Trophoblast cell (in vitro differentiated cells and primary cell): ENCODE data around the gene CD1B.

ENCODE experiments used
- DNase-seq, 2 donors: peaks; one replicate each; pipeline ENCODE4 v3.0.0-alpha.2; 2016
- H2AFZ ChIP-seq: 2 replicates; pipeline ENCODE4 v1.6.1; 2013; ENCODE audit warnings: low read length, moderate library complexity, mild to moderate bottlenecking; ENCODE audit not compliant: insufficient read depth, poor library complexity
- H2AK5ac ChIP-seq: 2 replicates; pipeline ENCODE4 v1.6.1; 2013; ENCODE audit warnings: mild to moderate bottlenecking, low read length
- H2BK120ac ChIP-seq: 2 replicates; pipeline ENCODE4 v1.6.1; 2013; ENCODE audit warnings: low read length, mild to moderate bottlenecking, moderate library complexity; ENCODE audit not compliant: insufficient read depth, poor library complexity
- H2BK12ac ChIP-seq: 2 replicates; pipeline ENCODE4 v1.6.1; 2013; ENCODE audit warnings: mild to moderate bottlenecking, low read length, moderate library complexity
- H2BK5ac ChIP-seq: 2 replicates; pipeline ENCODE4 v1.6.1; 2013; ENCODE audit warnings: low read length, low read depth, moderate library complexity, mild to moderate bottlenecking; ENCODE audit not compliant: poor library complexity
- H3K14ac ChIP-seq: 2 replicates; pipeline ENCODE4 v1.6.1; 2013; ENCODE audit warnings: mild to moderate bottlenecking, low read length
- H3K18ac ChIP-seq: 2 replicates; pipeline ENCODE4 v1.6.1; 2013; ENCODE audit warnings: mild to moderate bottlenecking, low read length
- H3K23ac ChIP-seq: 2 replicates; pipeline ENCODE4 v1.6.1; 2013; ENCODE audit warnings: low read length
- H3K27ac ChIP-seq: 2 replicates; pipeline ENCODE4 v1.5.1; 2013; ENCODE audit warnings: low read depth, mild to moderate bottlenecking, inconsistent platforms, low read length, moderate library complexity
- H3K27me3 ChIP-seq: 2 replicates; pipeline ENCODE4 v1.6.1; 2013; ENCODE audit warnings: inconsistent platforms, mild to moderate bottlenecking, low read length, moderate library complexity; ENCODE audit not compliant: insufficient read depth
- H3K36me3 ChIP-seq, 2 experiments: 1 replicate in 1 of 2; 2 replicates in 1 of 2; pipeline ENCODE4 v1.6.1; 2013; ENCODE audit warnings: low read length in 2 of 2, mild to moderate bottlenecking in 2 of 2, moderate library complexity in 1 of 2; ENCODE audit not compliant: insufficient read depth in 2 of 2, control insufficient read depth in 1 of 2
- H3K4ac ChIP-seq: 2 replicates; pipeline ENCODE4 v1.6.1; 2013; ENCODE audit warnings: low read depth, mild to moderate bottlenecking, low read length, moderate library complexity
- H3K4me1 ChIP-seq, 2 experiments: 1 replicate in 1 of 2; 2 replicates in 1 of 2; pipeline ENCODE4 v1.6.1; 2013; ENCODE audit warnings: low read length in 2 of 2, mild to moderate bottlenecking in 2 of 2, moderate library complexity in 1 of 2; ENCODE audit not compliant: insufficient read depth in 2 of 2, control insufficient read depth in 1 of 2
- H3K4me2 ChIP-seq: 2 replicates; pipeline ENCODE4 v1.6.1; 2013; ENCODE audit warnings: inconsistent platforms, mild to moderate bottlenecking, low read length, moderate library complexity
- H3K4me3 ChIP-seq: 2 replicates; pipeline ENCODE4 v1.5.1; 2013; ENCODE audit warnings: mild to moderate bottlenecking, low read depth, low read length, inconsistent platforms
- H3K79me1 ChIP-seq: one replicate; pipeline ENCODE4 v1.6.1; 2013; ENCODE audit warnings: low read length
- H3K79me2 ChIP-seq: 2 replicates; pipeline ENCODE4 v1.6.1; 2013; ENCODE audit warnings: low read length, mild to moderate bottlenecking; ENCODE audit not compliant: control insufficient read depth, insufficient read depth, poor library complexity
- H3K9ac ChIP-seq: 2 replicates; pipeline ENCODE4 v1.6.1; 2013; ENCODE audit warnings: mild to moderate bottlenecking, low read length
- H3K9me3 ChIP-seq: 2 replicates; pipeline ENCODE4 v1.6.1; 2013; ENCODE audit warnings: low read depth, mild to moderate bottlenecking, control low read depth, inconsistent platforms, low read length; ENCODE audit not compliant: insufficient read depth
- H4K12ac ChIP-seq: 2 replicates; pipeline ENCODE4 v1.6.1; 2013; ENCODE audit warnings: low read depth, mild to moderate bottlenecking, low read length, moderate library complexity
- H4K8ac ChIP-seq: 2 replicates; pipeline ENCODE4 v1.6.1; 2013; ENCODE audit warnings: low read depth, mild to moderate bottlenecking, low read length, moderate library complexity
- H4K91ac ChIP-seq: one replicate; pipeline ENCODE4 v1.6.1; 2013; ENCODE audit warnings: low read depth, mild to moderate bottlenecking, low read length, moderate library complexity
- WGBS: extraction: QIAGEN DNeasy Blood & Tissue Kit; methylation state at CpG from one replicate; pipeline ENCODE4 v1.1.7; 2013; ENCODE audit warnings: missing lambda C conversion rate; ENCODE audit not compliant: insufficient read length, insufficient coverage; ENCODE audit errors: extremely low coverage; 5-methylcytosine and 5-hydroxymethylcytosine counted together

The CD1B gene

GRCh38 chr1:158289811-158290210, 41.5 kb downstream of the CD1B start, which contains the start of gene CD1C:
TSS of gene CD1C (plus strand) at chr1:158289923. CDS start at chr1:158290065, 142 bp downstream.
- Histone ChIP-seq H2AFZ (no peak within 1 kb of the TSS), H2BK120ac (no peak within 1 kb of the TSS), H3K4me1 (no peaks in the 10 kb centered on the region), H3K9me3 (peaks cover 3% of the 10 kb centered on the region), H3K4me3 (no peak within 1 kb of the TSS), H3K9ac (no peak within 1 kb of the TSS), H4K91ac (no peak within 1 kb of the TSS), H3K18ac (no peak within 1 kb of the TSS), H4K8ac (no peak within 1 kb of the TSS), H3K4ac (no peak within 1 kb of the TSS), H3K79me2 (no peaks in the 10 kb centered on the region), H3K36me3 (no peaks in the 10 kb centered on the region), H4K12ac (no peak within 1 kb of the TSS), H3K27me3 (no peaks in the 10 kb centered on the region), H3K4me2 (no peak within 1 kb of the TSS), H2BK5ac (no peak within 1 kb of the TSS), H2AK5ac (no peak within 1 kb of the TSS), H2BK12ac (no peak within 1 kb of the TSS), H3K79me1 (no peaks in the 10 kb centered on the region), H3K14ac (no peak within 1 kb of the TSS), H3K23ac (peak within 1 kb of the TSS; percentile 53), H3K27ac (no peak within 1 kb of the TSS)
- no CpG with 5 or more reads among the region's 4 CpGs for whole genome bisulfite sequencing
- no peak for DNase-seq

GRCh38 chr1:158286941-158287346, 44.4 kb downstream of the CD1B start:
- Histone ChIP-seq H3K27me3 (no peaks in the 10 kb centered on the region), H3K27ac (no peak overlapping the region), H2AK5ac (no peak overlapping the region), H3K4ac (no peak overlapping the region), H3K23ac (no peak overlapping the region), H4K8ac (no peak overlapping the region), H3K18ac (no peak overlapping the region), H3K4me3 (no peak overlapping the region), H2BK12ac (no peak overlapping the region), H2BK5ac (no peak overlapping the region), H2BK120ac (no peak overlapping the region), H3K9me3 (peaks cover 3% of the 10 kb centered on the region), H4K12ac (no peak overlapping the region), H3K4me1 (no peaks in the 10 kb centered on the region), H2AFZ (no peak overlapping the region), H3K79me1 (no peaks in the 10 kb centered on the region), H3K36me3 (no peaks in the 10 kb centered on the region), H4K91ac (no peak overlapping the region), H3K79me2 (no peaks in the 10 kb centered on the region), H3K14ac (no peak overlapping the region), H3K4me2 (no peak overlapping the region), H3K9ac (no peak overlapping the region)
- no peak for DNase-seq
- whole genome bisulfite sequencing: no CpG with 5 or more reads among the region's 1 CpG

GRCh38 chr1:158286487-158286886, 44.8 kb downstream of the CD1B start:
- no peak overlapping the region for H2BK5ac ChIP-seq
- no peaks in the 10 kb centered on the region for H3K4me1 ChIP-seq
- no peak overlapping the region for H3K23ac ChIP-seq
- H3K9ac ChIP-seq: no peak overlapping the region
- no peak overlapping the region for H3K14ac ChIP-seq
- no peak overlapping the region for H4K91ac ChIP-seq
- H2AFZ ChIP-seq: no peak overlapping the region
- DNase-seq: no peak
- WGBS: no CpG with 5 or more reads among the region's 4 CpGs
- H3K79me2 ChIP-seq: no peaks in the 10 kb centered on the region
- no peak overlapping the region for H2AK5ac ChIP-seq
- no peak overlapping the region for H3K18ac ChIP-seq
- H4K12ac ChIP-seq: no peak overlapping the region
- no peak overlapping the region for H3K4me2 ChIP-seq
- no peaks in the 10 kb centered on the region for H3K79me1 ChIP-seq
- peaks cover 3% of the 10 kb centered on the region for H3K9me3 ChIP-seq
- no peaks in the 10 kb centered on the region for H3K27me3 ChIP-seq
- no peak overlapping the region for H3K4ac ChIP-seq
- no peak overlapping the region for H3K27ac ChIP-seq
- no peak overlapping the region for H2BK120ac ChIP-seq
- H4K8ac ChIP-seq: no peak overlapping the region
- H2BK12ac ChIP-seq: no peak overlapping the region
- no peak overlapping the region for H3K4me3 ChIP-seq
- no peaks in the 10 kb centered on the region for H3K36me3 ChIP-seq

GRCh38 chr1:158285756-158286241, 45.5 kb downstream of the CD1B start:
- Histone ChIP-seq H3K14ac (no peak overlapping the region), H3K4me2 (no peak overlapping the region), H3K79me1 (no peaks in the 10 kb centered on the region), H4K91ac (no peak overlapping the region), H3K23ac (no peak overlapping the region), H4K12ac (no peak overlapping the region), H3K79me2 (no peaks in the 10 kb centered on the region), H3K27ac (no peak overlapping the region), H3K4me1 (no peaks in the 10 kb centered on the region), H3K9ac (peak overlapping the region; percentile 7), H3K4ac (no peak overlapping the region), H3K9me3 (peaks cover 3% of the 10 kb centered on the region), H2BK120ac (no peak overlapping the region), H2AK5ac (no peak overlapping the region), H4K8ac (no peak overlapping the region), H3K4me3 (no peak overlapping the region), H2BK12ac (no peak overlapping the region), H3K36me3 (no peaks in the 10 kb centered on the region), H2BK5ac (no peak overlapping the region), H3K18ac (no peak overlapping the region), H2AFZ (no peak overlapping the region), H3K27me3 (no peaks in the 10 kb centered on the region)
- WGBS: no CpG with 5 or more reads among the region's 7 CpGs
- peak; percentile 28 to 46 for DNase-seq
